OCI-LY7 (cell line): Measurements from ENCODE around the gene TMEM255B. TPM values are rescaled to one million over a fixed set of nuclear protein-coding genes. Genes with fewer than 3 reads are reported as not detected.

Experiments
- BruUV-seq: library from RNA; stranded (reverse); fragments of 400-500 nt; replicated peaks from 2 replicates; lab custom pipeline; 2021; lab: Mats Ljungman, UMichigan
- CTCF ChIA-PET: fragments of 300-600 bp; sonication (Branson Sonifier 250); formaldehyde crosslinking; loops from one replicate; lab custom pipeline; 2022; ENCODE audit warnings: antibody characterized with exemption; ENCODE audit not compliant: unreplicated experiment; lab: Charles Lee
- POLR2A ChIA-PET: fragments of 300-600 bp; sonication (Branson Sonifier 250); formaldehyde crosslinking; loops from one replicate; lab custom pipeline; 2022; ENCODE audit warnings: antibody characterized with exemption; lab: Charles Lee
- DNase-seq: peaks from one replicate; pipeline ENCODE4 v3.0.0-alpha.2; 2015; ENCODE audit warnings: low spot score
- H2AFZ ChIP-seq: fragments of 200-600 bp; sonication (generic), shearing (Covaris generic); 2 replicates; pipeline ENCODE4 v1.6.1; 2014; ENCODE audit warnings: mild to moderate bottlenecking, antibody characterized with exemption, low read length, moderate library complexity
- H3K27ac ChIP-seq: fragments of 200-600 bp; sonication (generic); 2 replicates; pipeline ENCODE4 v1.5.1; 2014; ENCODE audit warnings: mixed run types, low read depth, mild to moderate bottlenecking, moderate library complexity, low read length, inconsistent platforms; ENCODE audit not compliant: poor library complexity, severe bottlenecking
- H3K36me3 ChIP-seq: fragments of 200-600 bp; sonication (generic); 2 replicates; pipeline ENCODE4 v1.6.1; 2014; ENCODE audit warnings: mild to moderate bottlenecking, antibody characterized with exemption, low read length, moderate library complexity, mixed read lengths; ENCODE audit not compliant: insufficient read depth
- H3K4me1 ChIP-seq: fragments of 200-600 bp; sonication (generic); 2 replicates; pipeline ENCODE4 v1.5.1; 2014; ENCODE audit warnings: mild to moderate bottlenecking, low read length; ENCODE audit not compliant: insufficient read depth, poor library complexity, severe bottlenecking
- H3K4me2 ChIP-seq: fragments of 200-600 bp; sonication (generic); 2 replicates; pipeline ENCODE4 v1.6.1; 2014; ENCODE audit warnings: mild to moderate bottlenecking, low read length
- H3K4me3 ChIP-seq: fragments of 200-600 bp; sonication (generic); 2 replicates; pipeline ENCODE4 v1.5.1; 2014; ENCODE audit warnings: mild to moderate bottlenecking, low read depth, low read length; ENCODE audit not compliant: poor library complexity, severe bottlenecking
- H3K79me2 ChIP-seq: fragments of 200-600 bp; sonication (generic); 2 replicates; pipeline ENCODE4 v1.6.1; 2016; ENCODE audit warnings: low read depth, mild to moderate bottlenecking, low read length, moderate library complexity, mixed read lengths; ENCODE audit not compliant: insufficient read depth
- H3K9me2 ChIP-seq: fragments of 200-600 bp; sonication (generic); 2 replicates; pipeline ENCODE4 v1.6.1; 2016; ENCODE audit warnings: mild to moderate bottlenecking, low read length, mixed read lengths; ENCODE audit not compliant: insufficient read depth
- H3K9me3 ChIP-seq: fragments of 200-600 bp; sonication (generic); 2 replicates; pipeline ENCODE4 v1.6.1; 2014; ENCODE audit warnings: mild to moderate bottlenecking, mixed run types, low read length, mixed read lengths
- H4K20me1 ChIP-seq: fragments of 200-600 bp; sonication (generic); 2 replicates; pipeline ENCODE4 v1.6.1; 2014; ENCODE audit warnings: mild to moderate bottlenecking, antibody characterized with exemption, low read length, moderate library complexity, mixed read lengths; ENCODE audit not compliant: insufficient read depth
- EZH2phosphoT487 ChIP-seq: fragments of 200-600 bp; sonication (generic); IDR thresholded peaks from 2 replicates; pipeline ENCODE4 v1.6.1; 2018; ENCODE audit warnings: low read depth, borderline replicate concordance, mild to moderate bottlenecking, mixed run types, antibody characterized with exemption, low read length, moderate library complexity, mixed read lengths
- intact Hi-C: fragments of 100-400 bp; cut with micrococcal nuclease; formaldehyde crosslinking; loops from one replicate; pipeline ENCODE4 v1.10.0; 2022; ENCODE audit not compliant: unreplicated experiment
- total RNA-seq, 2 experiments: library from RNA; depleted of rRNA in 1 of 2; stranded (reverse); fragments of >200 nt in 1 of 2; shearing (Covaris generic) in 1 of 2; gene quantifications; 2 replicates each; pipeline ENCODE4 v1.2.3, GENCODE V29; 2014 to 2022
- TF ChIP-seq, protein P1 (sequence below): fragments of 200-600 bp; sonication (generic); conservative IDR thresholded peaks from 2 replicates; pipeline ENCODE4 v1.5.1; 2014; ENCODE audit warnings: mild to moderate bottlenecking, antibody characterized with exemption, low read length, moderate library complexity, mixed read lengths

The TMEM255B gene
- total RNA-seq, 2 experiments from 2014 or later, result 2.6 to 6.8 TPM

DNA sequence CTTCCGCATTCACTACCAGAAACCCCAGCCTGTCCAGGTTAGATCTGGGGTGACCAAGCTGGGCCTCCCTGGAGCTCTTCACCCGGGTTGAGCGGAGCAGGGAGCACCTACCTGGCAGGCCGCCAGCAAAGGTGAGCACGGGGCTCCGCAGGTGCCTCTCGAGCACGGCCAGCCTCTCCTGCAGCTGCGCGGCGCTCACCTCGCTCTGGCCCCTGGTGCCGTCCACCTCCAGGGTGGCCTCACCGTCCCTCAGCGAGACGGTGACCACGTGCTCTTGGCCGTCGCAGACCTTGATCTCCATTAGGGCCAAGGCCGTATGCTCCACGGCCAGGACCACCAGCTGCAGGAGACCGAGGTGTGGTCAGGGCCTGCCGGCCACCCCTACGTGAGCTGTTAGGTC, 62.8 kb downstream of the TMEM255B start:
- H3K27ac ChIP-seq, result no peak overlapping the region
- H3K4me3 ChIP-seq, result no peak overlapping the region
- intact Hi-C loops, result no loop called here
- peaks cover 1% of the 10 kb centered on the region for H3K4me1 ChIP-seq
- no peak for TF ChIP-seq EZH2phosphoT487
- TF ChIP-seq, protein P1, sequence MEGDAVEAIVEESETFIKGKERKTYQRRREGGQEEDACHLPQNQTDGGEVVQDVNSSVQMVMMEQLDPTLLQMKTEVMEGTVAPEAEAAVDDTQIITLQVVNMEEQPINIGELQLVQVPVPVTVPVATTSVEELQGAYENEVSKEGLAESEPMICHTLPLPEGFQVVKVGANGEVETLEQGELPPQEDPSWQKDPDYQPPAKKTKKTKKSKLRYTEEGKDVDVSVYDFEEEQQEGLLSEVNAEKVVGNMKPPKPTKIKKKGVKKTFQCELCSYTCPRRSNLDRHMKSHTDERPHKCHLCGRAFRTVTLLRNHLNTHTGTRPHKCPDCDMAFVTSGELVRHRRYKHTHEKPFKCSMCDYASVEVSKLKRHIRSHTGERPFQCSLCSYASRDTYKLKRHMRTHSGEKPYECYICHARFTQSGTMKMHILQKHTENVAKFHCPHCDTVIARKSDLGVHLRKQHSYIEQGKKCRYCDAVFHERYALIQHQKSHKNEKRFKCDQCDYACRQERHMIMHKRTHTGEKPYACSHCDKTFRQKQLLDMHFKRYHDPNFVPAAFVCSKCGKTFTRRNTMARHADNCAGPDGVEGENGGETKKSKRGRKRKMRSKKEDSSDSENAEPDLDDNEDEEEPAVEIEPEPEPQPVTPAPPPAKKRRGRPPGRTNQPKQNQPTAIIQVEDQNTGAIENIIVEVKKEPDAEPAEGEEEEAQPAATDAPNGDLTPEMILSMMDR, result no peak
- ChIA-PET CTCF (no interaction called here), POLR2A (no interaction called here)
- H3K79me2 ChIP-seq, result peaks cover 1% of the 10 kb centered on the region; the same call in 1 of the 2 replicates
- H3K36me3 ChIP-seq, result peaks cover 18% of the 10 kb centered on the region
- no peaks in the 10 kb centered on the region for H3K9me2 ChIP-seq
- no peaks in the 10 kb centered on the region for H3K9me3 ChIP-seq
- H4K20me1 ChIP-seq, result no peaks in the 10 kb centered on the region; the same call in 1 of the 2 replicates
- H3K4me2 ChIP-seq, result no peak overlapping the region
- DNase-seq, result no peak
- H2AFZ ChIP-seq, result no peak overlapping the region
- BruUV-seq, result no TSS peak

DNA sequence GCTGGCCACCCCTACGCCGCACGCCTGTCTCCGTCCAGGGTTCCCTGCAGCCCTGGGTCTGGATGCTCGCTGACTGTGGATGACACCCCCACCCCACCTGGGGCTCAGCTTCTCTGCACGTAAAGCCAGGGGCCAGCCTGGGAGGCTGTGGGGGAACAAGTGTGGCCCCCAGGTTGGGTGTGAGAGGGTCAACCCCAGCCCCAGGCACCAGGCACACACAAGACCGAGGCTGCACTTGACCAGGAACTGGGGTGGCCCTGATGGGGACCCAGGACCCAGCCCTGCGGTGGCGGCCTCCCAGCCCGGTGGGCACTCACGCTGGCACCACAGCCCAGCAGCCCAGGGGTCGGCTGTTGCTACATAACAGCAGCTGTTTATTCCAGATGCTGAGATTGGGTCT, 63.2 kb downstream of the TMEM255B start:
- POLR2A ChIA-PET, result no interaction called here
- Histone ChIP-seq H3K4me2 (no peak overlapping the region), H3K27ac (no peak overlapping the region), H3K4me3 (no peak overlapping the region), H3K9me2 (no peaks in the 10 kb centered on the region), H3K36me3 (peaks cover 21% of the 10 kb centered on the region), H3K9me3 (no peaks in the 10 kb centered on the region), H3K4me1 (no peaks in the 10 kb centered on the region), H2AFZ (no peak overlapping the region), H4K20me1 (no peaks in the 10 kb centered on the region; the same call in 1 of the 2 replicates), H3K79me2 (no peaks in the 10 kb centered on the region; the same call in 1 of the 2 replicates)
- intact Hi-C loops, result no loop called here
- no TSS peak for BruUV-seq
- TF ChIP-seq EZH2phosphoT487, result no peak
- TF ChIP-seq, protein P1, result no peak
- CTCF ChIA-PET, result no interaction called here
- no peak for DNase-seq

DNA sequence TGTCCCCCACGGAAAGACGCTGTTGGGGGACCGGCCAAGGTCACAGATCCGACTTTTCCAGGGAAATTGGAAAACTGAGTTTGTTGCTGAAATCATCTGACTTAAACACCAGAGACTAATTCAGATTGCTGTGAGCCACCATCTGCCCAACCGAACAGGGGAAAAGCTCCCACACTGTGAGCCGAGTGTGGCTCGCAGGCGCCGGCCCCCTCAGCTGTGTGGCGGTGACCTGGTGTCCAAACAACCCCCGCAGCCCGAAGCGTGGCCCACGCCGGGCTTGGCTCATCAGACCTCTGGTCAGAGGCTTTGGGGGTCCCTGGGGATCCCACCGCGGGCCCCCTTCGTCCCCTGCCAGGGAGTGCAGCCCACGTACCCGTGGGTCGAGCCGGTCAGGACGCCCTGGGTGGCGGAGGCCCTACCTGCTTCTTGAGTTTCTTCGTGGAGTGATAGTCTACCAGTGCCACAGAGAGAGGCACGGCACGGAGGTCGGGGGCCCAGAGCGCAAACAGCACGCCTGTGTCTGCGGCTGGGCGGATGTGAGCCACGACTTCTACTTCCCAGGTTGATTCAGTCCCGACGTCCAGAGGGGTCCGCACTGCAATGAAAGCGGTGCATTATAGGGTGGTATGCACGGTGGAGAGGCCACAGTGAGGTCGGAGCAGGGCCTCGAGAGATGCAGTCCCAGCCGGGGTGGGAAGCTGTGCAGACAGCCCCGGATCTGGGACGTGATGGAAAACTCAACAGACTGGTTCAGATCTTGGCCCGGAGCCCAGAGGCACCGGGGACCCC, 64.1 kb downstream of the TMEM255B start:
- no peak overlapping the region for H3K4me3 ChIP-seq
- no peaks in the 10 kb centered on the region for H3K9me2 ChIP-seq
- no peak overlapping the region for H3K4me2 ChIP-seq
- H3K36me3 ChIP-seq, result peaks cover 20% of the 10 kb centered on the region
- no peak overlapping the region for H3K27ac ChIP-seq
- H4K20me1 ChIP-seq, result no peaks in the 10 kb centered on the region; the same call in 1 of the 2 replicates
- ChIA-PET CTCF (no interaction called here), POLR2A (no interaction called here)
- intact Hi-C loops, result no loop called here
- H3K9me3 ChIP-seq, result no peaks in the 10 kb centered on the region
- no peak for TF ChIP-seq EZH2phosphoT487
- TF ChIP-seq, protein P1, result no peak
- no peak for DNase-seq
- BruUV-seq, result no TSS peak
- no peaks in the 10 kb centered on the region for H3K79me2 ChIP-seq
- H3K4me1 ChIP-seq, result no peaks in the 10 kb centered on the region
- no peak overlapping the region for H2AFZ ChIP-seq
